Activated B cell treated with CpG ODN at 0.5 μM for 24 hours (primary cell): Measurements from ENCODE around the gene IGFBP7. TPM values are rescaled to one million over a fixed set of nuclear protein-coding genes. Genes with fewer than 3 reads are reported as not detected.

Source experiments
- ATAC-seq: fragments of 200-7000 bp; cut with Tn5 transposase; one replicate; pipeline ENCODE4 v1.10.0; 2021; ENCODE audit warnings: low read depth, mild to moderate bottlenecking, moderate library complexity
- CTCF ChIA-PET: fragments of 350-600 bp; sonication (Branson Sonifier 250); formaldehyde crosslinking; loops from one replicate; lab custom pipeline; 2021; ENCODE audit warnings: antibody characterized with exemption; lab: Charles Lee
- POLR2A ChIA-PET: fragments of 350-600 bp; sonication (Branson Sonifier 250); formaldehyde crosslinking; loops from one replicate; lab custom pipeline; 2021; ENCODE audit warnings: antibody characterized with exemption; lab: Charles Lee
- DNase-seq: peaks from one replicate; pipeline ENCODE4 v3.0.0; 2022
- H3K27ac Mint-ChIP-seq: one replicate; pipeline ENCODE4 v1.8.0; 2020; ENCODE audit warnings: mixed read lengths
- H3K27me3 Mint-ChIP-seq: one replicate; pipeline ENCODE4 v1.8.0; 2021; ENCODE audit warnings: mixed read lengths
- H3K36me3 Mint-ChIP-seq: one replicate; pipeline ENCODE4 v1.8.0; 2021; ENCODE audit warnings: low read depth, mixed read lengths
- H3K4me1 Mint-ChIP-seq: one replicate; pipeline ENCODE4 v1.8.0; 2021; ENCODE audit warnings: mixed read lengths
- H3K4me3 Mint-ChIP-seq: one replicate; pipeline ENCODE4 v1.8.0; 2020; ENCODE audit warnings: mild to moderate bottlenecking, mixed read lengths
- H3K9me3 Mint-ChIP-seq: one replicate; pipeline ENCODE4 v1.8.0; 2020; ENCODE audit warnings: mixed read lengths
- CTCF ChIP-seq: fragments of 200-600 bp; IDR thresholded peaks from one replicate; pipeline ENCODE4 v1.8.0; 2022; ENCODE audit warnings: antibody characterized with exemption, mild to moderate bottlenecking
- intact Hi-C: fragments of 100-400 bp; cut with micrococcal nuclease; formaldehyde crosslinking; loops from one replicate; pipeline ENCODE4 v1.15.1; 2024
- total RNA-seq: library from RNA; stranded (reverse); gene quantifications from 2 replicates; pipeline ENCODE4 v1.2.3, GENCODE V29; 2022

The IGFBP7 gene
- total RNA-seq, 1 donor from 2014 or later = not detected

- ChIA-PET POLR2A (no interaction called here), CTCF (interaction anchor here (0.9 kb wide), 1 partner anchor 19 kb away, joined by 3 read pairs; no protein-coding TSS in a partner anchor)
- DNase-seq = no peak
- H3K27me3 Mint-ChIP-seq = peaks cover 2% of the 10 kb centered on the region
- no peak for TF ChIP-seq CTCF
- no peaks in the 10 kb centered on the region for H3K4me1 Mint-ChIP-seq
- H3K36me3 Mint-ChIP-seq = no peaks in the 10 kb centered on the region
- H3K9me3 Mint-ChIP-seq = no peaks in the 10 kb centered on the region
- intact Hi-C loops = no loop called here
- no peak overlapping the region for H3K4me3 Mint-ChIP-seq
- ATAC-seq = no peak
- H3K27ac Mint-ChIP-seq = no peak overlapping the region
Measured at GRCh38 chr4:57144466-57144865, 34.3 kb upstream of the IGFBP7 start.

- Mint-ChIP-seq H3K27me3 (no peaks in the 10 kb centered on the region), H3K4me3 (no peak overlapping the region), H3K4me1 (no peaks in the 10 kb centered on the region), H3K9me3 (no peaks in the 10 kb centered on the region), H3K27ac (no peak overlapping the region), H3K36me3 (no peaks in the 10 kb centered on the region)
- no peak for DNase-seq
- TF ChIP-seq CTCF = no peak
- CTCF ChIA-PET = interaction anchor here (2.2 kb wide), 1 partner anchor 23 kb away, joined by 5 read pairs; no protein-coding TSS in a partner anchor
- intact Hi-C loops = no loop called here
- ATAC-seq = no peak
- POLR2A ChIA-PET = no interaction called here
Measured at GRCh38 chr4:57139783-57140182, 29.6 kb upstream of the IGFBP7 start.

- Mint-ChIP-seq H3K9me3 (no peaks in the 10 kb centered on the region), H3K27me3 (no peaks in the 10 kb centered on the region), H3K27ac (no peak overlapping the region), H3K4me1 (no peaks in the 10 kb centered on the region), H3K4me3 (no peak overlapping the region), H3K36me3 (no peaks in the 10 kb centered on the region)
- no peak for ATAC-seq
- intact Hi-C loops = no loop called here
- TF ChIP-seq CTCF = no peak
- ChIA-PET CTCF (no interaction called here), POLR2A (no interaction called here)
- DNase-seq = no peak
Measured at GRCh38 chr4:57137261-57137660, 27.1 kb upstream of the IGFBP7 start.

- H3K4me1 Mint-ChIP-seq = no peaks in the 10 kb centered on the region
- H3K27ac Mint-ChIP-seq = no peak overlapping the region
- intact Hi-C loops = no loop called here
Measured at GRCh38 chr4:57136281-57136680, 26.1 kb upstream of the IGFBP7 start.

GRCh38 chr4:57132743-57133137 is 22.6 kb upstream of the IGFBP7 start:
- Mint-ChIP-seq H3K36me3 (no peaks in the 10 kb centered on the region), H3K4me3 (no peak overlapping the region), H3K9me3 (peaks cover 5% of the 10 kb centered on the region), H3K27ac (no peak overlapping the region), H3K27me3 (no peaks in the 10 kb centered on the region), H3K4me1 (no peaks in the 10 kb centered on the region)
- TF ChIP-seq CTCF = no peak
- CTCF ChIA-PET = no interaction called here
- DNase-seq (no peak), ATAC-seq (no peak)
- POLR2A ChIA-PET = no interaction called here
- intact Hi-C loops = no loop called here

More at GRCh38 chr4:57136281-57136680, 26.1 kb upstream of the IGFBP7 start:
- ATAC-seq (no peak), DNase-seq (no peak)
- no peaks in the 10 kb centered on the region for H3K9me3 Mint-ChIP-seq
- H3K36me3 Mint-ChIP-seq = no peaks in the 10 kb centered on the region
- CTCF ChIA-PET = no interaction called here
- no peak for TF ChIP-seq CTCF
- H3K27me3 Mint-ChIP-seq = no peaks in the 10 kb centered on the region
- POLR2A ChIA-PET = no interaction called here
- no peak overlapping the region for H3K4me3 Mint-ChIP-seq
